Transverse colon (tissue), 4 donors: Measurements from ENCODE around the gene HCST.

Source experiments
- CTCF ChIP-seq, 5 experiments: fragments of 200-600 bp in 3 of 5; fragments of 450-650 bp in 2 of 5; sonication (generic) in 3 of 5; IDR thresholded peaks; 1 replicate in 2 of 5; 2 replicates in 3 of 5; pipeline ENCODE4 v1.5.1; 2016 to 2017; ENCODE audit warnings: antibody characterized with exemption in 5 of 5, inconsistent platforms in 3 of 5, mild to moderate bottlenecking in 2 of 5, moderate library complexity in 1 of 5
- EP300 ChIP-seq: sonication (generic); formaldehyde crosslinking; IDR thresholded peaks from one replicate; pipeline ENCODE4 v1.6.1; 2017; ENCODE audit warnings: antibody characterized with exemption, low read depth
- POLR2A ChIP-seq: fragments of 450-650 bp; IDR thresholded peaks from one replicate; pipeline ENCODE4 v1.6.1; 2016; ENCODE audit warnings: antibody characterized with exemption, mild to moderate bottlenecking, moderate library complexity
- POLR2AphosphoS5 ChIP-seq, 3 donors: sonication (generic); formaldehyde crosslinking; IDR thresholded peaks; one replicate each; pipeline ENCODE4 v1.6.1; 2016; ENCODE audit warnings: antibody characterized with exemption in 3 of 3

- no peak for TF ChIP-seq CTCF (IDR thresholded peaks at IDR 0.05)
- TF ChIP-seq POLR2A = peak; percentile 51
- TF ChIP-seq POLR2AphosphoS5 (IDR thresholded peaks at IDR 0.05) = peak in 2 of 3 donors; percentile 11 to 51
- no peak for TF ChIP-seq EP300
These were observed 5.7 kb downstream of the HCST start, which contains the start of gene TYROBP for GRCh38 chr19:35908010-35908441.
